Panc1 (cell line): ENCODE results near the gene CYP24A1. TPM values are rescaled to one million over a fixed set of nuclear protein-coding genes. Genes with fewer than 3 reads are reported as not detected.

Experiments used
- ATAC-seq: fragments of 200-7000 bp; cut with Tn5 transposase; 2 replicates; pipeline ENCODE4 v1.9.1; 2020; ENCODE audit warnings: mild to moderate bottlenecking, moderate library complexity
- BruUV-seq: library from RNA; stranded (reverse); fragments of 400-500 nt; replicated peaks from 2 replicates; lab custom pipeline; 2021; lab: Mats Ljungman, UMichigan
- CTCF ChIA-PET: fragments of 300-600 bp; sonication (Branson Sonifier 250); formaldehyde crosslinking; loops from one replicate; lab custom pipeline; 2022; ENCODE audit warnings: antibody characterized with exemption; lab: Charles Lee
- POLR2A ChIA-PET: fragments of 300-600 bp; sonication (Branson Sonifier 250); formaldehyde crosslinking; loops from one replicate; lab custom pipeline; 2022; ENCODE audit warnings: antibody characterized with exemption; lab: Charles Lee
- DNase-seq: peaks from one replicate; pipeline ENCODE4 v3.0.0-alpha.2; 2010; ENCODE audit warnings: low read depth, low spot score
- H3K27ac ChIP-seq: 2 replicates; pipeline ENCODE4 v1.5.1; 2011; ENCODE audit warnings: mild to moderate bottlenecking, low read length, inconsistent platforms
- H3K27me3 ChIP-seq: fragments of 200-500 bp; sonication (Bioruptor generic); 2 replicates; pipeline ENCODE4 v1.6.0; 2014; ENCODE audit warnings: low read length, inconsistent platforms; ENCODE audit not compliant: control insufficient read depth, insufficient read depth
- H3K36me3 ChIP-seq: fragments of 200-500 bp; sonication (Bioruptor generic); 2 replicates; pipeline ENCODE4 v1.5.1; 2014; ENCODE audit warnings: inconsistent platforms, mild to moderate bottlenecking, low read length, moderate library complexity; ENCODE audit not compliant: control insufficient read depth, insufficient read depth
- H3K4me1 ChIP-seq: 2 replicates; pipeline ENCODE4 v1.5.1; 2011; ENCODE audit warnings: inconsistent platforms, mild to moderate bottlenecking, low read length, moderate library complexity; ENCODE audit not compliant: control insufficient read depth, insufficient read depth
- H3K4me3 ChIP-seq, 2 experiments: 2 replicates each; pipeline ENCODE4 v1.5.1; 2011 to 2012; ENCODE audit warnings: low read depth in 2 of 2, low read length in 2 of 2, mild to moderate bottlenecking in 2 of 2, inconsistent platforms in 1 of 2, moderate library complexity in 1 of 2
- H3K9me3 ChIP-seq: fragments of 200-500 bp; sonication (Bioruptor generic); 2 replicates; pipeline ENCODE4 v1.5.1; 2014; ENCODE audit warnings: low read depth, mild to moderate bottlenecking, inconsistent platforms, low read length, moderate library complexity; ENCODE audit not compliant: control insufficient read depth, insufficient read depth
- CTCF ChIP-seq: fragments of 450-650 bp; IDR thresholded peaks from 2 replicates; pipeline ENCODE4 v1.5.1; 2017; ENCODE audit warnings: mild to moderate bottlenecking
- POLR2AphosphoS5 ChIP-seq: IDR thresholded peaks from 2 replicates; pipeline ENCODE4 v1.6.1; 2012; ENCODE audit warnings: mild to moderate bottlenecking, low read depth, low read length, moderate library complexity
- REST ChIP-seq, 2 experiments: IDR thresholded peaks; 2 replicates each; pipeline ENCODE4 v1.6.1; 2011 to 2012; ENCODE audit warnings: low read depth in 2 of 2, control low read depth in 1 of 2, low read length in 1 of 2, mild to moderate bottlenecking in 1 of 2, moderate library complexity in 1 of 2; ENCODE audit not compliant: insufficient read depth in 1 of 2
- SIN3A ChIP-seq: IDR thresholded peaks from 2 replicates; pipeline ENCODE4 v1.6.1; 2012; ENCODE audit warnings: low read depth, mild to moderate bottlenecking, low read length, moderate library complexity, borderline replicate concordance; ENCODE audit not compliant: insufficient read depth
- TCF7L2 ChIP-seq: IDR thresholded peaks from 2 replicates; pipeline ENCODE4 v1.6.1; 2011; ENCODE audit warnings: mild to moderate bottlenecking, low read depth, low read length, inconsistent platforms
- in situ Hi-C: cut with HindIII; loops from 2 replicates; pipeline ENCODE4 v1.10.0; 2016; ENCODE audit warnings: low sequenced_read_pairs, low pct_unique_long_range_greater_than_20kb
- intact Hi-C: fragments of 100-400 bp; cut with micrococcal nuclease; formaldehyde crosslinking; loops from one replicate; pipeline ENCODE4 v1.10.0; 2022; ENCODE audit not compliant: unreplicated experiment
- total RNA-seq: library from RNA; stranded (reverse); gene quantifications from one replicate; pipeline ENCODE4 v1.2.1, GENCODE V29; 2021; ENCODE audit not compliant: unreplicated experiment

Gene CYP24A1
- total RNA-seq, 1 experiment from 2014 or later: 3.0 TPM

- no peak for DNase-seq
- POLR2A ChIA-PET: no interaction called here
- H3K36me3 ChIP-seq: peaks cover 17% of the 10 kb centered on the region
- TF ChIP-seq SIN3A (no peak), POLR2AphosphoS5 (peak; percentile 22; the same call in 1 of the 2 replicates), TCF7L2 (no peak), CTCF (no peak), REST (IDR thresholded peaks at IDR 0.05; ENCODE audit: insufficient read depth in 1 of 2, low read depth in 2 of 2, low read length in 1 of 2) (no peak)
- no peak overlapping the region for H3K4me3 ChIP-seq
- in situ Hi-C loops: no loop called here
- no peaks in the 10 kb centered on the region for H3K9me3 ChIP-seq
- H3K27me3 ChIP-seq: no peaks in the 10 kb centered on the region
- H3K4me1 ChIP-seq: 0 out of 2 replicates have a peak, but pooled peaks cover 3% of the 10 kb centered on the region
- CTCF ChIA-PET: no interaction called here
- no peak overlapping the region for H3K27ac ChIP-seq
- ATAC-seq: no peak
- intact Hi-C loops: loop anchor here (2.0 kb wide), 1 partner anchor 426 kb away; no protein-coding TSS in a partner anchor
- BruUV-seq: no TSS peak
These were observed 46.9 kb upstream of the CYP24A1 start for GRCh38 chr20:54220722-54221121.

DNA sequence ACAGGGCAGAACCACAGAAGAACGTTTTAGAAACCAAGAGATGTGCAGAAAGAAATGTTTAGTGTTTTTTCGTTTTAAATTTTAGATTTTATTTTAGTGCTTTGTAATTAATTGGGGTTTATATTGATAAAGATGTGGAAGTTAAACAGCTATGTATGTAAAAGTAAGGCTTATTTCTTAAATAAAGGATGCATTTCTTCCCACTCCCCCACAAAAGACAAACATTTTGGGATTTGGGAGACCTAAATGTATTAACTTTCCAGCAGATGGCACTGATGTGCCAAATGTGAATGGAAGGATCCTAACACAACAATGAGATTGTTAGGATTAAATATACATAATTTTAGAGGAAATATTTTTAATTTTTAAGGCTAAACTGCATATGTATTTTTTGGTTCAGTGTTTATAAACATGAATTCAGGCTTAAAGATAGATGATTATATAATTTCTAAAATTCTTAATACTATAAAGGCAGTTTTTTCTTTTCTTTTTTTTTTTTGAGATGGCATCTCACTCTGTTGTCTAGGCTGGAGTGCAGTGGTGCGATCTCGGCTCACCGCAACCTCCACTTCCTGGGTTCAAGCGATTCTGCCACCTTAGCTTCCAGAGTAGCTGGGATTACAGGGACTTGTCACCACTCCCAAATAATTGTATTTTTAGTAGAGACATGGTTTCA lies 46.1 kb upstream of the CYP24A1 start:
- CTCF ChIA-PET: interaction anchor here (0.7 kb wide), 1 partner anchor 146 kb away, joined by 3 read pairs; no protein-coding TSS in a partner anchor
- Histone ChIP-seq H3K9me3 (no peaks in the 10 kb centered on the region), H3K36me3 (peaks cover 17% of the 10 kb centered on the region), H3K4me1 (0 out of 2 replicates have a peak, but pooled peaks cover 3% of the 10 kb centered on the region), H3K4me3 (no peak overlapping the region), H3K27me3 (no peaks in the 10 kb centered on the region), H3K27ac (no peak overlapping the region)
- intact Hi-C loops: loop anchor here (2.0 kb wide), 1 partner anchor 427 kb away; no protein-coding TSS in a partner anchor
- no peak for DNase-seq
- TF ChIP-seq TCF7L2: no peak
- peak; percentile 70; the same call in 1 of the 2 replicates for TF ChIP-seq CTCF
- no peak for TF ChIP-seq REST (IDR thresholded peaks at IDR 0.05; ENCODE audit: insufficient read depth in 1 of 2, low read depth in 2 of 2, low read length in 1 of 2)
- BruUV-seq: no TSS peak
- POLR2A ChIA-PET: no interaction called here
- in situ Hi-C loops: no loop called here
- ATAC-seq: no peak
